Peyer's patch (tissue), 4 donors: ENCODE measurements around the gene QTRT2. TPM values are rescaled to one million over a fixed set of nuclear protein-coding genes. Genes with fewer than 3 reads are reported as not detected.

Experiments
- DNase-seq, 3 donors: peaks; one replicate each; pipeline ENCODE4 v3.0.0-alpha.2; 2017 to 2019
- H3K27ac ChIP-seq, 4 donors: fragments of 200-600 bp; sonication (generic); one replicate each; pipeline ENCODE4 v1.5.1; 2016 to 2019
- H3K27me3 ChIP-seq, 2 donors: fragments of 200-600 bp; sonication (generic); one replicate each; pipeline ENCODE4 v1.5.1; 2019
- H3K36me3 ChIP-seq, 3 donors: fragments of 200-600 bp; sonication (generic); one replicate each; pipeline ENCODE4 v1.5.1; 2016 to 2019
- H3K4me1 ChIP-seq, 4 donors: fragments of 200-600 bp; sonication (generic); one replicate each; pipeline ENCODE4 v1.5.1; 2016 to 2019
- H3K4me3 ChIP-seq, 4 donors: fragments of 200-600 bp; sonication (generic); 1 replicate in 3 of 4; 2 replicates in 1 of 4; pipeline ENCODE4 v1.5.1; 2016 to 2019; ENCODE audit warnings: mild to moderate bottlenecking in 1 of 4
- H3K9me3 ChIP-seq, 4 donors: fragments of 200-600 bp; sonication (generic); one replicate each; pipeline ENCODE4 v1.5.1; 2016 to 2019; ENCODE audit warnings: mild to moderate bottlenecking in 1 of 4
- POLR2A ChIP-seq, 2 donors: fragments of 450-650 bp; IDR thresholded peaks; one replicate each; pipeline ENCODE4 v1.5.1; 2017; ENCODE audit warnings: antibody characterized with exemption in 2 of 2, mild to moderate bottlenecking in 2 of 2, moderate library complexity in 2 of 2
- total RNA-seq, 4 donors: library from RNA; depleted of rRNA; stranded (reverse); fragments of >200 nt; gene quantifications; one replicate each; pipeline ENCODE4 v1.1.0, GENCODE V29; 2016
- TF ChIP-seq, protein P1 (sequence below), 6 experiments: fragments of 450-650 bp in 4 of 6; fragments of 200-600 bp in 2 of 6; sonication (generic) in 1 of 6; IDR thresholded peaks; one replicate each; pipeline ENCODE4 v1.5.1; 2017 to 2019; ENCODE audit warnings: antibody characterized with exemption in 6 of 6, mild to moderate bottlenecking in 3 of 6, moderate library complexity in 1 of 6

Gene QTRT2
- 10 to 100 TPM; 12.2 to 44.2 (median 26.2) TPM for total RNA-seq

- Histone ChIP-seq H3K4me3 (peak within 1 kb of the TSS; percentile 59 to 72 (median 64)), H3K27ac (peak within 1 kb of the TSS; percentile 67 to 84 (median 81)), H3K4me1 (peaks cover 0 to 11% (median 3%) of the 10 kb centered on the region in 4 donors), H3K36me3 (no peaks in the 10 kb centered on the region), H3K27me3 (no peaks in the 10 kb centered on the region), H3K9me3 (no peaks in the 10 kb centered on the region)
- DNase-seq: peak; percentile 96 to 100 (median 99)
- TF ChIP-seq, protein P1, sequence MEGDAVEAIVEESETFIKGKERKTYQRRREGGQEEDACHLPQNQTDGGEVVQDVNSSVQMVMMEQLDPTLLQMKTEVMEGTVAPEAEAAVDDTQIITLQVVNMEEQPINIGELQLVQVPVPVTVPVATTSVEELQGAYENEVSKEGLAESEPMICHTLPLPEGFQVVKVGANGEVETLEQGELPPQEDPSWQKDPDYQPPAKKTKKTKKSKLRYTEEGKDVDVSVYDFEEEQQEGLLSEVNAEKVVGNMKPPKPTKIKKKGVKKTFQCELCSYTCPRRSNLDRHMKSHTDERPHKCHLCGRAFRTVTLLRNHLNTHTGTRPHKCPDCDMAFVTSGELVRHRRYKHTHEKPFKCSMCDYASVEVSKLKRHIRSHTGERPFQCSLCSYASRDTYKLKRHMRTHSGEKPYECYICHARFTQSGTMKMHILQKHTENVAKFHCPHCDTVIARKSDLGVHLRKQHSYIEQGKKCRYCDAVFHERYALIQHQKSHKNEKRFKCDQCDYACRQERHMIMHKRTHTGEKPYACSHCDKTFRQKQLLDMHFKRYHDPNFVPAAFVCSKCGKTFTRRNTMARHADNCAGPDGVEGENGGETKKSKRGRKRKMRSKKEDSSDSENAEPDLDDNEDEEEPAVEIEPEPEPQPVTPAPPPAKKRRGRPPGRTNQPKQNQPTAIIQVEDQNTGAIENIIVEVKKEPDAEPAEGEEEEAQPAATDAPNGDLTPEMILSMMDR (IDR thresholded peaks at IDR 0.05): no peak
- peak in 1 of 2 donors; percentile 21 for TF ChIP-seq POLR2A (IDR thresholded peaks at IDR 0.05)
Observed at GRCh38 chr3:114056130-114057010, at the start of gene QTRT2, which contains the start of gene CCDC191. Gene QTRT2 (plus strand): TSS chr3:114056737. CDS start chr3:114065258, 8,521 bp downstream. Gene CCDC191 (minus strand): TSS chr3:114056526. CDS start chr3:114056466, 60 bp downstream.

GRCh38 chr3:114011059-114011797 is 45.3 kb upstream of the QTRT2 start:
- TF ChIP-seq, protein P1 (IDR thresholded peaks at IDR 0.05): no peak
- no peak for TF ChIP-seq POLR2A (IDR thresholded peaks at IDR 0.05)
- H3K4me3 ChIP-seq: peak overlapping the region in 1 of 4 donors; percentile 12
- no peak for DNase-seq

DNA sequence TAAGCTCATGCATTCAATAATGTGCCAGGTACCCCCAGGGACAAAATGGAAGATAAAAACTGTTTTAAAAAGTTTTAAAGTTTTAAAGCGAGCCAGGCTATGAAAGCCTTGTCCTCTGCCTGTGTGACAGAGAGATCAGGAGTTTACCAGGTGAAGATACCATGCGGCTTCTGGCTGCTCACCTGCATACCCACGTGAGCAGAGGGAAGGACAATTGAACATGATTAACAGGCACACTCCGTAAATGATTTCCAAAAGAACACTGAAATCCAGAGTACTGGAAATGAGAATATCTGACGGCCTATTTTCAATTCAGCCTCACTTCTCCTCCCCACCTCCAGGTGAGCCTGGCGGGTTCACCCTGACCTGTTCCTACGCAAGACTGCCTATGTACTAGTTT is 42.3 kb upstream of the QTRT2 start:
- no peaks in the 10 kb centered on the region for H3K9me3 ChIP-seq
- no peak for DNase-seq
- H3K36me3 ChIP-seq: no peaks in the 10 kb centered on the region
- TF ChIP-seq, protein P1 (IDR thresholded peaks at IDR 0.05): no peak
- no peak for TF ChIP-seq POLR2A (IDR thresholded peaks at IDR 0.05)
- H3K4me3 ChIP-seq: no peak overlapping the region
- H3K4me1 ChIP-seq: no peaks in the 10 kb centered on the region
- no peaks in the 10 kb centered on the region for H3K27me3 ChIP-seq
- H3K27ac ChIP-seq: no peak overlapping the region

More at GRCh38 chr3:114011059-114011797, 45.3 kb upstream of the QTRT2 start:
- Histone ChIP-seq H3K27me3 (no peaks in the 10 kb centered on the region), H3K9me3 (no peaks in the 10 kb centered on the region), H3K36me3 (no peaks in the 10 kb centered on the region), H3K4me1 (no peaks in the 10 kb centered on the region), H3K27ac (peak overlapping the region in 1 of 4 donors; percentile 14)

GRCh38 chr3:114019486-114019885 is 37.1 kb upstream of the QTRT2 start:
- H3K9me3 ChIP-seq: no peaks in the 10 kb centered on the region
- H3K27me3 ChIP-seq: no peaks in the 10 kb centered on the region
- H3K36me3 ChIP-seq: no peaks in the 10 kb centered on the region
- TF ChIP-seq, protein P1 (IDR thresholded peaks at IDR 0.05): no peak
- no peak for TF ChIP-seq POLR2A (IDR thresholded peaks at IDR 0.05)
- DNase-seq: no peak
- no peak overlapping the region for H3K27ac ChIP-seq
- H3K4me1 ChIP-seq: no peaks in the 10 kb centered on the region
- no peak overlapping the region for H3K4me3 ChIP-seq

DNA sequence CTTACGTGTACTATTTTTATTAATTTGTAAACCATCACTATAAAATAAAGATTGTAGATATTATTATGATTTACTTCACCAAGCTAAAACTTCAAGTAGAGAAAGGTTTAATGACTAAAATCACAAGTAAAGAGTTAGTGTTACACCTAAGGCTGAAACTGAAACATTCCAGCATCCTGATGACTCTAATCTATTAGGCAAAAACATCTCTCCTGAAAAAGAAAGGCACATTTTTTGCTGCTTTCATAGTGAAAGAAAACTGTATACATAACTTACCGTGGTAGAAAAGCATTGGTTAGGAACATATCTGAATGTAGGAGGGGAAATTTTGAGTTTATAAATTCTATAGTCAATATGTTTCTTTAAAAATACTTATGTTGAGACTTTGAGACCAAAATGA is 35.6 kb upstream of the QTRT2 start:
- DNase-seq: no peak
- Histone ChIP-seq H3K9me3 (no peaks in the 10 kb centered on the region), H3K4me1 (no peaks in the 10 kb centered on the region), H3K36me3 (no peaks in the 10 kb centered on the region), H3K27ac (no peak overlapping the region), H3K4me3 (no peak overlapping the region), H3K27me3 (no peaks in the 10 kb centered on the region)
- no peak for TF ChIP-seq POLR2A (IDR thresholded peaks at IDR 0.05)
- TF ChIP-seq, protein P1 (IDR thresholded peaks at IDR 0.05): no peak
